GM18526 (cell line): ENCODE data around the gene PXDN.

Experiments
- POLR2A ChIP-seq: IDR thresholded peaks from 3 replicates; pipeline ENCODE4 v1.6.1; 2011; ENCODE audit not compliant: insufficient read length; ENCODE audit errors: extremely low read depth

The PXDN gene

GRCh38 chr2:1766425-1766824 is 22.1 kb upstream of the PXDN start:
- no peak for TF ChIP-seq POLR2A

DNA sequence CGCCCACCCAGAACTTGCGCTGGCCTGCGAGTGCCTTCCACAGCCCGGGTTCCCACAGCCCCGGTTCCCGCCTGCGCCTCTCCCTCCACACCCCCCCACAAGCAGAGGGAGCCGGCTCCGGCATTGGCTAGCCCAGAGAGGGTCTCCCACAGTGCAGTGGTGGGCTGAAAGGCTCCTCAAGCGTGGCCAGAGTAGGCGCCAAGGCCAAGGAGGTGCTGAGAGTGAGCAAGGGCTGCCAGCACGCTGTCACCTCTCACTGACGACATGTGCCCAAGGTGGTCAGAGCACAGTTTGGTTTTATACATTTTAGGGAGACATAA is 15.3 kb upstream of the PXDN start:
- no peak for TF ChIP-seq POLR2A

DNA sequence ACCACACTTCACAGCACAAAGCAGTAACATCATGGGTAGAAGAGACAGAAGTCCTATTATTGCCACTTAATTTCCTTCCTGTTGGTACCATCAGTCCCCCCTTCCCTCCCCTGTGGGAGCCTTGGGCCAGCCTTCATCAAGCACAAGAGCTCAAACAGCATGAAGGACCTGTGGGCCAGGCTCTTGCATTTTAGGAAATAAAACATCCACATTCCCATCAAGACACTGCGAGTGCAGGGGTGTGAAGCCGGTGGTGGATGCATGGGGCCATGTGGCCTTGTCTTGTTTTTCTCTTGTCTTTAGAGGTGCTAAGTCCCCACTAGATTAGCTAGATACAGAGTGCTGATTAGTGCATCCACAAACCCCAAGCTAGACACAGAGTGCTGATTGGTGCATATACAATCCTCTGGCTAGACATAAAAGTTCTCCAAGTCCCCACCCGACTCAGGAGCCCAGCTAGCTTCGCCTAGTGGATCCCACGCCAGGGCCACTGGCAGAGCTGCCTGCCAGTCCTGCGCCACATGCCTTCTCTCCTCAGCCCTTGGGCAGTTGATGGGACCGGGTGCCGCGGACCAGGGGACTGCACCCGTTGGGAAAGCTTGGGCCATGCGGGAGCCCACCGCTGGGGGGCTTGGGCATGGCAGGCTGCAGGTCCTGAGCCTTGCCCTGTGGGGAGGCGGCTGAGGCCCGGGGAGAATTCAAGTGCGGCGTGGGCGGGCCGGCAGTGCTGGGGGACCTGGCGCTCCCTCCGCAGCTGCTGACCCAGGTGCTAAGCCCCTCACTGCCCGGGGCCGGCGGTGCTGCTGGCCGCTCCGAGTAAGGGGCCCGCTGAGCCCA is 14.7 kb upstream of the PXDN start:
- TF ChIP-seq POLR2A, result no peak

- no peak for TF ChIP-seq POLR2A
Measured at GRCh38 chr2:1758171-1758570, 13.9 kb upstream of the PXDN start.

- no peak for TF ChIP-seq POLR2A
Measured at GRCh38 chr2:1757567-1757966, 13.3 kb upstream of the PXDN start.

DNA sequence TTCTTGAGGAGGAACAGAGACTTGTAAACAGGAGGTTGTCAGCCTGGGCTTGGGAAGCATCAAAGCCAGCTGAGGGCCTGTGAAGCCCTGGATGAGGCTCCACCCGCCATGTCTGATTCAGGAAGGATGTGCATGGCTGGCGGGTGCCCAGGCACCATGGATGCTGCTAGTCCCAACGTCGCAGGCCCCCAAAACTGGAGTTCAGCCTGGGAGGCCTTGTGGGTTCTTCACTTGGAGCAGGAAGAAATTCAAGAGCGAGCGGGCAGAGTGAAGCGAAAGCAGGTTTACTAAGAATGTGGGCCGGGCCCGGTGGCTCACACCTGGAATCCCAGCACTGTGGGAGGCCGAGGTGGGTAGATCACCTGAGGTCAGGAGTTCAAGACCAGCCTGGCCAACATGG is 12.1 kb upstream of the PXDN start:
- no peak for TF ChIP-seq POLR2A

GRCh38 chr2:1755436-1756191 is 11.3 kb upstream of the PXDN start:
- no peak for TF ChIP-seq POLR2A

GRCh38 chr2:1754461-1755170 is 10.3 kb upstream of the PXDN start:
- TF ChIP-seq POLR2A, result no peak

- no peak for TF ChIP-seq POLR2A
Measured at GRCh38 chr2:1754046-1754445, 9.7 kb upstream of the PXDN start.

- TF ChIP-seq POLR2A, result no peak
Measured at GRCh38 chr2:1752751-1753150, 8.4 kb upstream of the PXDN start.

- no peak for TF ChIP-seq POLR2A
Measured at GRCh38 chr2:1751767-1752725, 7.7 kb upstream of the PXDN start.

DNA sequence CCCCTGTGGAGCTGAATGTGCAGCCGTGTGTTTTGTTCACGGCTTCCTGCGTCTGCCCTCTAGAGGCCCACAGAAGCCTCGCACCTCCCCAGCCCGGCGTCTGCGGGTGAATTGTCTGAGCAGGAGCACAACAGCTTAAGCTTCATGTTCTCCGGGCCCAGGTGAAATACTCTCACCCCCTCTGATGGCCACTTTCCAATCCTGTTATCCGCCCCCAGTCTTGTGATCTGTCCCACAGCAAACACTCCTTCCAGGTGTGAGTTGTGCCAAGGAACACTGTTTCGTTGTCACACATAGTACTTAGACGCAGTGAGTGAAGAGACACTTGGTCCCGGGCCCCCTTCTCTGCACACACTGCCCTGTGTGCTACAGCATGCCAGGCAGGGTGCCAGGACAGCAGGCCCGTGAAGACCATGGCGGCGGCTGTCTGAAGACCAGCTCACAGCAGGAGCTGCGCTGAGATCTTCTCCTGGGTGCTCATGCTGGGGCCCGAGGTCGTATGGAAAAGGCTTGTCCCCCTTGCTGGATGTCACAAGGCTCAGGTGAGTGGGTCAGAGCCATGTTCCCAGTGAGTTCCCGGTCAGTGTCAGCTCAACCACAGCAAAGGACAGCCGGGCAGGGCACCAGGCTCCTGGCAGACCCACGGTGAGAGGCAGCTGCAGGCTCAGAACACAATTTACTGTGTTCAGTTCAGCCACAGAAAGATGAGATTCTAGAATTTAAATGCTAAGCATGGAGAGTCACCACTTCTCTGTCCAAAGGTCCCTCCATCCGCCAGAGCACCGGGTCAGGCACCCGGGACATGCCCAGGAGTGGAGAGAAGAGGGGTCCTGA is 6.8 kb upstream of the PXDN start:
- no peak for TF ChIP-seq POLR2A

- no peak for TF ChIP-seq POLR2A
Measured at GRCh38 chr2:1750270-1750932, 6.1 kb upstream of the PXDN start.

DNA sequence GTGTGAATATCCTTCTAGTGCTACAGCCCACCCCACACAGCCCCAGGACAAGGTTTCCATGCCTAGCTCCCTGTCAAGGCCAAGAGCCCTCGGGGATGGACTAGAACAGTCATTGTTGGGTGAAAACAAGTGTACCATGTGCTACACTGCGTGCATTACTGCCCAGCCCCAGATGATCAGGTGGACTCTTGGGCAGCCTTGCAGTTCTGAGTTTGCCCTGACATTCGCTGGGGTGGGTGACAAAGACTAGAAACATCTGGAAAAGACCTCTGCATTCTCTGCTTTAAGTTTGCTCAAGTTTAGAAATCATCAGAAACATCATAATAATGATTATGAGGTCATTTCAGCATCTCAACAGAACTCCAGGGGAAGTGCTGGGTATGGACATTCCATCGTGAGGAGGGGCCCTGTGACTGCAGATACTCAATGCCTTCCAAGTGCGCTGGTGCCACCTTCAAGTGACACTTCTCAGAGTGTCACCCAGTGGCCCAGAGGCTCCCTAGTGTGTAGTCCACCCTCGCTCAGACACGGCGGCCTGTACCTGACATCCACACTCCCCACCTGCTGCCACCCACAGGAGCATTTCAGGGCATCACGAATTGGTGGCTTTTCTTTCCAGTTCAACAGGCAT is 5.3 kb upstream of the PXDN start:
- no peak for TF ChIP-seq POLR2A
